Right atrium auricular region (tissue), 2 donors: ENCODE measurements around the gene PCED1B. TPM values are rescaled to one million over a fixed set of nuclear protein-coding genes. Genes with fewer than 3 reads are reported as not detected.
"Not testable (repeated sequence)": the region's sequence is repeated elsewhere in the genome, so short reads cannot be mapped to it uniquely, and the experiment has no call there.

Source experiments
- DNase-seq: peaks from one replicate; pipeline ENCODE4 v3.0.0-alpha.2; 2019; ENCODE audit warnings: low spot score
- H3K27ac ChIP-seq, 2 donors: fragments of 200-600 bp; sonication (generic); 1 replicate in 1 of 2; 2 replicates in 1 of 2; pipeline ENCODE4 v1.5.1; 2016 to 2019
- H3K27me3 ChIP-seq, 2 donors: fragments of 200-600 bp; sonication (generic); one replicate each; pipeline versions ENCODE4 v1.5.1 to v1.6.0; 2017 to 2019
- H3K36me3 ChIP-seq: fragments of 200-600 bp; sonication (generic); one replicate; pipeline ENCODE4 v1.5.1; 2016
- H3K4me1 ChIP-seq, 2 donors: fragments of 200-600 bp; sonication (generic); one replicate each; pipeline versions ENCODE4 v1.5.1 to v1.6.0; 2017 to 2019
- H3K4me3 ChIP-seq, 2 donors: fragments of 200-600 bp; sonication (generic); 1 replicate in 1 of 2; 2 replicates in 1 of 2; pipeline ENCODE4 v1.5.1; 2017 to 2019; ENCODE audit warnings: mild to moderate bottlenecking in 1 of 2, moderate library complexity in 1 of 2
- H3K9me3 ChIP-seq, 2 donors: fragments of 200-600 bp; sonication (generic); one replicate each; pipeline ENCODE4 v1.5.1; 2019
- total RNA-seq, 2 donors: library from RNA; depleted of rRNA; stranded (reverse); fragments of >200 nt; gene quantifications; one replicate each; pipeline ENCODE4 v1.1.0, GENCODE V29; 2016
- TF ChIP-seq, protein P1 (sequence below), 2 donors: fragments of 200-600 bp; sonication (generic); IDR thresholded peaks; one replicate each; pipeline ENCODE4 v1.5.1; 2019; ENCODE audit warnings: antibody characterized with exemption in 2 of 2

PCED1B gene
- total RNA-seq, 2 donors from 2014 or later = 0.98 to 1.4 TPM

DNA sequence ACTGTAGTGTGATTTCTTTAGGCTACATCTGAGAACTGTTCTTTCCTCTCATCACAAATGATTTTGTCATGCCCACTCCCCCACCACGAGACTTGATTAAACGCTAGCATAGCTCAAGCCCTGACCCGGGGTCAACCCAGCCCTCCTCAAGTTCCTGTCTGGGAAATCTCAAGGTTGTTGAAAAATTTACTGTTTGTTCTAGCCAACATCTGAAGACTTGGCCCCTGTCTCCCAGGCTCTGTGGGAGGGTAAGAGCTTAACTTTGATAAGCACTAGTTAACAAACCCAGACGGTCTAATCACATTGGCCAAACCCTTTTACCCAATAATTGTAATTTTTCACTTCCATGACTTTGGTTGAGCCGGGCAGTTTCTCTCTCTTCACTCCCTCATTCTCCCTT, 86.5 kb downstream of the PCED1B start:
- TF ChIP-seq, protein P1, sequence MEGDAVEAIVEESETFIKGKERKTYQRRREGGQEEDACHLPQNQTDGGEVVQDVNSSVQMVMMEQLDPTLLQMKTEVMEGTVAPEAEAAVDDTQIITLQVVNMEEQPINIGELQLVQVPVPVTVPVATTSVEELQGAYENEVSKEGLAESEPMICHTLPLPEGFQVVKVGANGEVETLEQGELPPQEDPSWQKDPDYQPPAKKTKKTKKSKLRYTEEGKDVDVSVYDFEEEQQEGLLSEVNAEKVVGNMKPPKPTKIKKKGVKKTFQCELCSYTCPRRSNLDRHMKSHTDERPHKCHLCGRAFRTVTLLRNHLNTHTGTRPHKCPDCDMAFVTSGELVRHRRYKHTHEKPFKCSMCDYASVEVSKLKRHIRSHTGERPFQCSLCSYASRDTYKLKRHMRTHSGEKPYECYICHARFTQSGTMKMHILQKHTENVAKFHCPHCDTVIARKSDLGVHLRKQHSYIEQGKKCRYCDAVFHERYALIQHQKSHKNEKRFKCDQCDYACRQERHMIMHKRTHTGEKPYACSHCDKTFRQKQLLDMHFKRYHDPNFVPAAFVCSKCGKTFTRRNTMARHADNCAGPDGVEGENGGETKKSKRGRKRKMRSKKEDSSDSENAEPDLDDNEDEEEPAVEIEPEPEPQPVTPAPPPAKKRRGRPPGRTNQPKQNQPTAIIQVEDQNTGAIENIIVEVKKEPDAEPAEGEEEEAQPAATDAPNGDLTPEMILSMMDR (IDR thresholded peaks at IDR 0.05) = no peak
- H3K27me3 ChIP-seq = no peaks in the 10 kb centered on the region
- H3K4me3 ChIP-seq = no peak overlapping the region
- H3K4me1 ChIP-seq = no peaks in the 10 kb centered on the region
- H3K27ac ChIP-seq = no peak overlapping the region
- no peaks in the 10 kb centered on the region for H3K36me3 ChIP-seq
- H3K9me3 ChIP-seq = peaks cover 0 to 9% of the 10 kb centered on the region in 2 donors
- DNase-seq = no peak

DNA sequence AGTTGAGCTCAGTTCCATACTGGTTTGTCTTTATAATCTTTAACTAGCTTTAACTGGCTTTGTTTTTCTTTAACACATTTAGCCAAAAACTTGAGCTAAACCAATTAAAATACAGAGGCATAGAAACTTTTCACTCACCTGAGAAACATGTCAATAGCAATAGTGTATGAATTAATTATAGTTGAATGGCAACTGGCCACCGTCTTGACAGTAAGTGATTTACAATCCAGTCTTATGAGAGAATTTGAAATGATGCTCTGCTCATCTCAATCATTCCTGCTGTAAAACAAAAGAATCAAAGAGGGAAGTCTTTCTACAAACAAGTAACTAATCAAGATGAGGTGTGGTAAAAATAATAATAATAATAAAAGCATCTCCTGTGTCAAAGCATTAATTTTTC, 86.9 kb downstream of the PCED1B start:
- H3K36me3 ChIP-seq = no peaks in the 10 kb centered on the region
- DNase-seq = no peak
- H3K9me3 ChIP-seq = peaks cover 0 to 11% of the 10 kb centered on the region in 2 donors
- no peak overlapping the region for H3K27ac ChIP-seq
- H3K4me1 ChIP-seq = no peaks in the 10 kb centered on the region
- H3K27me3 ChIP-seq = no peaks in the 10 kb centered on the region
- H3K4me3 ChIP-seq = no peak overlapping the region
- TF ChIP-seq, protein P1 (IDR thresholded peaks at IDR 0.05) = no peak

DNA sequence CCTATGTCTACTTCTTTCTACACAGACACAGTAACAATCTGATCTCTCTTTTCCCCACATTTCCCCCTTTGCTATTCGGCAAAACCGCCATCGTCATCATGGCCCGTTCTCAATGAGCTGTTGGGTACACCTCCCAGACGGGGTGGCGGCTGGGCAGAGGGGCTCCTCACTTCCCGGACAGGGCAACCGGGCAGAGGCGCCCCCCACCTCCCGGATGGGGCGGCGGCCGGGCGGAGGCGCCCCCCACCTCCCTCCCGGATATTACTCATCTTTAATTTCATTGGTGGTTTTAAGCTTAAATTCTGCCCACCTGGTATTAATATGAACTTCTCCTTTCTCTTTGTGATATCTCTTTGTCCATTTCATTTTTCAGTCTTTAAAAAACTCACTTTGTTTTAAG, 90.9 kb downstream of the PCED1B start:
- not testable (repeated sequence) for H3K36me3 ChIP-seq, H3K4me1 ChIP-seq, H3K4me3 ChIP-seq

DNA sequence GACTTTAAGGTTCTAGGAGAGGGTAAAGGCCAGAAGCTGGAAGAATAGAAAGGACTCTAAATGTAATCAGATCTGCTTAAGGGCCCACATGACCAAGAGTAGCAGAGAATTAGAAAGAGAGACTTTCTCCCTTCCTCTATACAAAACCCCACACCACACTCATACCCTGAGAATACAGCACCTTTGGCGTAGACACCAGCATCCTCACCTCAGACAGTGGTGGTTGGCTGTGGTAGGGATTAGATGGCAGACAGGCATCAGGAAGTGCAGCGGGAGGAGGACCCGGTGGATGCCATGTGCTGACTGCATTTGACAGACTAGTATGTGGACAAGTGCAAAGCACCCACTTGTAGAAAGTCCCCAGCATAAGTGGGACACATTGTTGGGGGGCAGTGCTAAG, 98.6 kb downstream of the PCED1B start:
- no peaks in the 10 kb centered on the region for H3K4me1 ChIP-seq
- DNase-seq = no peak
- no peaks in the 10 kb centered on the region for H3K36me3 ChIP-seq
- no peaks in the 10 kb centered on the region for H3K9me3 ChIP-seq
- H3K4me3 ChIP-seq = no peak overlapping the region
- TF ChIP-seq, protein P1 (IDR thresholded peaks at IDR 0.05) = no peak
- H3K27ac ChIP-seq = no peak overlapping the region
- no peaks in the 10 kb centered on the region for H3K27me3 ChIP-seq

More for the DNA sequence above, 90.9 kb downstream of the PCED1B start:
- peaks cover 0 to 11% of the 10 kb centered on the region in 2 donors for H3K9me3 ChIP-seq
- not testable (repeated sequence) for H3K27ac ChIP-seq, DNase-seq, H3K27me3 ChIP-seq

DNA sequence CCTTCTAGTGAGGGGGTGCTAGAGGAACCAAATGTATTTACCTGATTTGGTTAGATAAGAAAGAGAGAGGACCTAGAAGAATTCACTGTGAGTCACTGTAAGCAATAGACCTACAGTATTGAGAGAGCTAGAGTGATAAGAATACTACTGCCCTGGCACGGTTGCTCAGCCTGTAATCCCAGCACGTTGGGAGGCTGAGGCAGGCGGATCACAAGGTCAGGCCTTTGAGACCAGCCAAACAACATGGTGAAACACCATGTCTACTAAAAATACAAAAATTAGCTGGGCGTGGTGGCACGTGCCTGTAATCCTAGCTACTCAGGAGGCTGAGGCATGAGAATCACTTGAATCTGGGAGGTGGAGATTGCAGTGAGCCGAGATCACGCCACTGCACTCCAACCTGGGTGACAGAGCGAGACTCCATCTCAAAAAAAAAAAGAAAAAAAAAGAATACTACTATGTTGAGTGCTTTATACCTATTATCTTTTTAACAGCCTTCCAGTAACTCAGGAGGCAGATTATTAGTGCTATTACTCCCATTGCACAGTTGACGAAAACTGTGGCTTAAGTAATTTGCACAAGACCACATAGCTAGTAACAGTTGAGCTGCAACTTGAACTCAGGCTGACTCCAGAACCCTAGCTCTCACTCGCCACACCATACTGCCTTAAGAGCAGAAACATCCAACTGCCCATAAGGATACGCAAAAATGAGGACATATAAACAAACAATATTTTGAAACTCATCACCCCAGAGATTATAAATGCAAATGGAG, 102.9 kb downstream of the PCED1B start:
- H3K27ac ChIP-seq, H3K9me3 ChIP-seq, H3K27me3 ChIP-seq, H3K36me3 ChIP-seq, H3K4me1 ChIP-seq, DNase-seq, H3K4me3 ChIP-seq: not testable (repeated sequence)

DNA sequence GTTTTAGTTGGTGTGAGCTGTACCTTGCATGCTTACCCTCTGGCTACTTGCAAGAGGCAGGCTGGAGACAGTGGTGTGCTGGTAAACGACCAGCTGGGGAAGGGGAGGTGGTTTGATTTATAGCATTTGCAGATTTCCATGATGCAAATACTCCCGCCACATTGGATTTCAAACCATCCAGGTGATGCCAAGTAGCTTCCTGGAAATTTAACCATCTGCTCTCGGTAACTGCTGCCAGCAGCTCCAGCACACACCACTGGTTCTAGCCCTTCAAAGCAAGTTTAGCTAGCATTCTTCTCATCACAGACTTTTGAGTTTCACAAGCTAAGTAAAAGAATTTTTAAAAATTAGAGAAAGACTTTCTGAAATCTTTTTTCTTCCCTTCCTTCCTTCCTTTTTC, 104.8 kb downstream of the PCED1B start:
- Histone ChIP-seq H3K27ac (no peak overlapping the region), H3K36me3 (no peaks in the 10 kb centered on the region)
- TF ChIP-seq, protein P1 (IDR thresholded peaks at IDR 0.05) = no peak

DNA sequence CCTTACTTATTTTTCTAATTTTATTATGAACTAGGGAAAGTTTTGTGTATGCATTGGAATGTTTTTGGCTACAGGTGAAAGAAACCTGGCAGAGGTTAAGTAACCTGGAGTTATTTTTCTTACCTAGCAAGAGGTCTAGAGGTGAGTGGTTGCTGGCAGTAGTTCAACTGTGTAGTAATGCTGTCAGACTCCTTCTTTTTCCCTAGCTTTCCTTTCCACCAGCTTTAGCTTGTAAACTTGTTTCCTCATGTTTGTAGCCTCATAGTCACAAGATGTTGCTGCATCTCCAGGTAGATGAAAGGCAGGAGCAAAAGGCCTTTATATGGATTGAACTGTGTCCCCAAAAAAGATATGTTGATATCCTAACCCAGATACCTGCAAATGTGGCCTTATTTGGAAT, 105.4 kb downstream of the PCED1B start:
- no peaks in the 10 kb centered on the region for H3K27me3 ChIP-seq
- TF ChIP-seq, protein P1 (IDR thresholded peaks at IDR 0.05) = no peak
- no peaks in the 10 kb centered on the region for H3K9me3 ChIP-seq
- H3K27ac ChIP-seq = no peak overlapping the region
- H3K36me3 ChIP-seq = no peaks in the 10 kb centered on the region
- DNase-seq = no peak
- no peak overlapping the region for H3K4me3 ChIP-seq
- peaks cover 0 to 10% of the 10 kb centered on the region in 2 donors for H3K4me1 ChIP-seq

More for the DNA sequence above, 104.8 kb downstream of the PCED1B start:
- DNase-seq = no peak
- Histone ChIP-seq H3K4me3 (no peak overlapping the region), H3K9me3 (no peaks in the 10 kb centered on the region), H3K27me3 (no peaks in the 10 kb centered on the region), H3K4me1 (peaks cover 0 to 5% of the 10 kb centered on the region in 2 donors)
